GM23338 (cell line): ENCODE results near the gene IL10. TPM values are rescaled to one million over a fixed set of nuclear protein-coding genes. Genes with fewer than 3 reads are reported as not detected.

Experiments
- ATAC-seq: fragments of 200-7000 bp; cut with Tn5 transposase; 3 replicates; pipeline ENCODE4 v1.9.1; 2020
- DNase-seq: peaks from one replicate; pipeline ENCODE4 v3.0.0-alpha.2; 2015; ENCODE audit warnings: low spot score
- H2AFZ ChIP-seq: fragments of 200-600 bp; sonication (generic); 2 replicates; pipeline ENCODE4 v1.8.0; 2016; ENCODE audit warnings: antibody characterized with exemption, mild to moderate bottlenecking, moderate library complexity
- H3F3A ChIP-seq: fragments of 200-600 bp; sonication (generic); replicated peaks from 2 replicates; pipeline ENCODE4 v1.8.0; 2017; ENCODE audit warnings: antibody characterized with exemption, mixed run types, low read depth
- H3K27ac ChIP-seq: fragments of 200-600 bp; sonication (generic); 2 replicates; pipeline ENCODE4 v1.6.1; 2016; ENCODE audit warnings: low read depth
- H3K27me3 ChIP-seq: fragments of 200-600 bp; sonication (generic); 2 replicates; pipeline ENCODE4 v1.8.0; 2016; ENCODE audit warnings: mild to moderate bottlenecking, mixed run types, moderate library complexity; ENCODE audit not compliant: insufficient read depth
- H3K36me3 ChIP-seq: fragments of 200-600 bp; sonication (generic); 2 replicates; pipeline ENCODE4 v1.8.0; 2016; ENCODE audit warnings: mild to moderate bottlenecking; ENCODE audit not compliant: insufficient read depth
- H3K4me1 ChIP-seq: fragments of 200-600 bp; sonication (generic); 2 replicates; pipeline ENCODE4 v1.8.0; 2016; ENCODE audit warnings: mild to moderate bottlenecking, moderate library complexity; ENCODE audit not compliant: insufficient read depth
- H3K4me2 ChIP-seq: fragments of 200-600 bp; sonication (generic); 2 replicates; pipeline ENCODE4 v1.7.1; 2017; ENCODE audit warnings: mixed run types
- H3K4me3 ChIP-seq: fragments of 200-600 bp; sonication (generic); 2 replicates; pipeline ENCODE4 v1.6.1; 2016; ENCODE audit warnings: mixed run types
- H3K79me2 ChIP-seq: fragments of 200-600 bp; sonication (generic); replicated peaks from 2 replicates; pipeline ENCODE4 v1.8.0; 2017; ENCODE audit warnings: mild to moderate bottlenecking; ENCODE audit not compliant: insufficient read depth
- H3K9me2 ChIP-seq: fragments of 200-600 bp; sonication (generic); 2 replicates; pipeline ENCODE4 v1.8.0; 2017; ENCODE audit not compliant: insufficient read depth
- H4K20me1 ChIP-seq: fragments of 200-600 bp; sonication (generic); replicated peaks from 2 replicates; pipeline ENCODE4 v1.8.0; 2017; ENCODE audit warnings: mild to moderate bottlenecking; ENCODE audit not compliant: insufficient read depth
- H3K27ac Mint-ChIP-seq: 2 replicates; pipeline ENCODE4 v1.8.0; 2020; ENCODE audit warnings: inconsistent platforms, mild to moderate bottlenecking, moderate library complexity, mixed read lengths
- H3K27me3 Mint-ChIP-seq: 3 replicates; pipeline ENCODE4 v1.8.0; 2022; ENCODE audit warnings: low read depth, mild to moderate bottlenecking, moderate library complexity, mixed read lengths, inconsistent platforms; ENCODE audit not compliant: insufficient read depth, poor library complexity
- H3K36me3 Mint-ChIP-seq: 3 replicates; pipeline ENCODE4 v1.8.0; 2021; ENCODE audit warnings: low read depth, mild to moderate bottlenecking, inconsistent platforms, moderate library complexity, mixed read lengths
- H3K4me1 Mint-ChIP-seq: 3 replicates; pipeline ENCODE4 v1.8.0; 2020; ENCODE audit warnings: mild to moderate bottlenecking, inconsistent platforms, mixed read lengths
- H3K4me3 Mint-ChIP-seq: 3 replicates; pipeline ENCODE4 v1.8.0; 2021; ENCODE audit warnings: moderate library complexity, mild to moderate bottlenecking, inconsistent platforms, mixed read lengths
- H3K9me3 Mint-ChIP-seq: 3 replicates; pipeline ENCODE4 v1.8.0; 2020; ENCODE audit warnings: moderate library complexity, mild to moderate bottlenecking, inconsistent platforms, mixed read lengths
- CREB1 ChIP-seq: fragments of 250-450 bp; sonication (Bioruptor Pico); IDR thresholded peaks from 2 replicates; pipeline ENCODE4 v1.5.0; 2020; ENCODE audit warnings: low read depth, mild to moderate bottlenecking, moderate library complexity
- EZH2 ChIP-seq: fragments of 200-600 bp; sonication (generic); IDR thresholded peaks from one replicate; pipeline ENCODE4 v1.8.0; 2017; ENCODE audit warnings: antibody characterized with exemption, mild to moderate bottlenecking, low read depth; ENCODE audit not compliant: unreplicated experiment
- EZH2phosphoT487 ChIP-seq: fragments of 200-600 bp; sonication (generic); IDR thresholded peaks from one replicate; pipeline ENCODE4 v1.8.1; 2018; ENCODE audit warnings: antibody characterized with exemption; ENCODE audit not compliant: unreplicated experiment
- JUNB ChIP-seq: IDR thresholded peaks from one replicate; pipeline ENCODE4 v1.6.1; 2016; ENCODE audit warnings: antibody characterized with exemption; ENCODE audit not compliant: unreplicated experiment
- NANOG ChIP-seq: IDR thresholded peaks from 2 replicates; pipeline ENCODE4 v1.6.1; 2016; ENCODE audit warnings: antibody characterized with exemption, borderline replicate concordance
- POLR2AphosphoS5 ChIP-seq: IDR thresholded peaks from 2 replicates; pipeline ENCODE4 v1.6.1; 2016; ENCODE audit warnings: antibody characterized with exemption, low read depth
- STAT1 ChIP-seq: IDR thresholded peaks from one replicate; pipeline ENCODE4 v1.6.1; 2016; ENCODE audit warnings: antibody characterized with exemption; ENCODE audit not compliant: unreplicated experiment
- ZNF114 ChIP-seq: fragments of 250-450 bp; sonication (Bioruptor Pico); IDR thresholded peaks from 2 replicates; pipeline ENCODE4 v1.5.0; 2020; ENCODE audit warnings: mild to moderate bottlenecking, moderate library complexity
- ZNF331 ChIP-seq: fragments of 250-450 bp; sonication (Bioruptor Pico); IDR thresholded peaks from 2 replicates; pipeline ENCODE4 v1.5.0; 2020; ENCODE audit warnings: low read depth, mild to moderate bottlenecking, moderate library complexity
- polyA plus RNA-seq: library from polyadenylated mRNA; unstranded; fragments of >200 nt; fragmentation: Nextera tagmentation; extraction: Ambion mirVana; gene quantifications from 2 replicates; pipeline ENCODE4 v1.2.1, GENCODE V29; 2016
- total RNA-seq: library from RNA; depleted of rRNA; stranded (reverse); fragments of >200 nt; shearing (Covaris generic); gene quantifications from 2 replicates; pipeline ENCODE4 v1.2.3, GENCODE V29; 2014
- TF ChIP-seq, protein P1 (sequence below): IDR thresholded peaks from 2 replicates; pipeline ENCODE4 v1.6.1; 2016; ENCODE audit warnings: antibody characterized with exemption
- TF ChIP-seq, protein P2 (sequence below): fragments of 250-450 bp; sonication (Bioruptor Pico); IDR thresholded peaks from 2 replicates; pipeline ENCODE4 v1.5.0; 2020; ENCODE audit warnings: mild to moderate bottlenecking, moderate library complexity
- TF ChIP-seq, protein P3 (sequence below): IDR thresholded peaks from one replicate; pipeline ENCODE4 v1.6.1; 2018; ENCODE audit warnings: antibody characterized with exemption; ENCODE audit not compliant: unreplicated experiment
- TF ChIP-seq, protein P4 (sequence below), 2 experiments: fragments of 200-600 bp in 1 of 2; sonication (generic) in 1 of 2; conservative IDR thresholded peaks; 2 replicates each; pipeline versions ENCODE4 v1.5.1 to v1.6.1; 2016 to 2017; ENCODE audit warnings: antibody characterized with exemption in 2 of 2, low read depth in 2 of 2, mild to moderate bottlenecking in 2 of 2, moderate library complexity in 1 of 2

The IL10 gene
- total and polyA plus RNA-seq, 2 experiments from 2014 or later: not detected

DNA sequence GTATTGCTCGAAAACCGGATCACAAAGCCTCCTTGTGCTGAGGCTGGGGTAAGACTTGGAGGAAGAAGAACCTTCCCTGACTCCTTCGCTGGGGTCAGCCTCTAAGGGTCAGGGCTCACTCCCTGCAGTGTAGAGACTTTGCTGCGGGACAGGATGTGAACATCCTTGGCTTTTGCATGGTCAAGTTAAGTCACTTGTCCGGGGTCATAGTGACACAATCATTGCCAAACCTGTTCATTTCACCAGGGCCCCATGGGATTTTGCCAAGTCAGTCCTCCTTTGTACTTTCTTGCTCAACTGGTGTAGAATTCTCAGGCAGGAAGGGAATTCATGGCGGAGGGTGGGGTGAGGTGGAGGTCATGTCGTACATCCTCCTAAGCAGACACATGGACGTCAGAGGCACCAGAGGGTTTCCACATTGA, 24.7 kb upstream of the IL10 start:
- DNase-seq (no peak), ATAC-seq (no peak)
- Histone ChIP-seq H3K9me2 (no peaks in the 10 kb centered on the region), H3K4me3 (no peak overlapping the region), H3K79me2 (no peaks in the 10 kb centered on the region), H3K36me3 (no peaks in the 10 kb centered on the region), H3K4me2 (no peak overlapping the region), H2AFZ (no peak overlapping the region), H4K20me1 (no peaks in the 10 kb centered on the region; the same call in 1 of the 2 replicates), H3K27ac (no peak overlapping the region), H3K4me1 (no peaks in the 10 kb centered on the region), H3F3A (no peaks in the 10 kb centered on the region), H3K27me3 (no peaks in the 10 kb centered on the region)
- H3K4me1 Mint-ChIP-seq: no peaks in the 10 kb centered on the region; the same call in 2 of the 3 replicates
- H3K36me3 Mint-ChIP-seq: no peaks in the 10 kb centered on the region
- H3K4me3 Mint-ChIP-seq: no peak overlapping the region
- no peaks in the 10 kb centered on the region for H3K9me3 Mint-ChIP-seq
- TF ChIP-seq JUNB (no peak), POLR2AphosphoS5 (no peak), EZH2 (no peak), CREB1 (CRISPR knock-in tag) (no peak), STAT1 (no peak), NANOG (no peak), EZH2phosphoT487 (no peak), ZNF114 (no peak), ZNF331 (no peak)
- TF ChIP-seq, protein P1, sequence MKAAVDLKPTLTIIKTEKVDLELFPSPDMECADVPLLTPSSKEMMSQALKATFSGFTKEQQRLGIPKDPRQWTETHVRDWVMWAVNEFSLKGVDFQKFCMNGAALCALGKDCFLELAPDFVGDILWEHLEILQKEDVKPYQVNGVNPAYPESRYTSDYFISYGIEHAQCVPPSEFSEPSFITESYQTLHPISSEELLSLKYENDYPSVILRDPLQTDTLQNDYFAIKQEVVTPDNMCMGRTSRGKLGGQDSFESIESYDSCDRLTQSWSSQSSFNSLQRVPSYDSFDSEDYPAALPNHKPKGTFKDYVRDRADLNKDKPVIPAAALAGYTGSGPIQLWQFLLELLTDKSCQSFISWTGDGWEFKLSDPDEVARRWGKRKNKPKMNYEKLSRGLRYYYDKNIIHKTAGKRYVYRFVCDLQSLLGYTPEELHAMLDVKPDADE: no peak
- TF ChIP-seq, protein P2, sequence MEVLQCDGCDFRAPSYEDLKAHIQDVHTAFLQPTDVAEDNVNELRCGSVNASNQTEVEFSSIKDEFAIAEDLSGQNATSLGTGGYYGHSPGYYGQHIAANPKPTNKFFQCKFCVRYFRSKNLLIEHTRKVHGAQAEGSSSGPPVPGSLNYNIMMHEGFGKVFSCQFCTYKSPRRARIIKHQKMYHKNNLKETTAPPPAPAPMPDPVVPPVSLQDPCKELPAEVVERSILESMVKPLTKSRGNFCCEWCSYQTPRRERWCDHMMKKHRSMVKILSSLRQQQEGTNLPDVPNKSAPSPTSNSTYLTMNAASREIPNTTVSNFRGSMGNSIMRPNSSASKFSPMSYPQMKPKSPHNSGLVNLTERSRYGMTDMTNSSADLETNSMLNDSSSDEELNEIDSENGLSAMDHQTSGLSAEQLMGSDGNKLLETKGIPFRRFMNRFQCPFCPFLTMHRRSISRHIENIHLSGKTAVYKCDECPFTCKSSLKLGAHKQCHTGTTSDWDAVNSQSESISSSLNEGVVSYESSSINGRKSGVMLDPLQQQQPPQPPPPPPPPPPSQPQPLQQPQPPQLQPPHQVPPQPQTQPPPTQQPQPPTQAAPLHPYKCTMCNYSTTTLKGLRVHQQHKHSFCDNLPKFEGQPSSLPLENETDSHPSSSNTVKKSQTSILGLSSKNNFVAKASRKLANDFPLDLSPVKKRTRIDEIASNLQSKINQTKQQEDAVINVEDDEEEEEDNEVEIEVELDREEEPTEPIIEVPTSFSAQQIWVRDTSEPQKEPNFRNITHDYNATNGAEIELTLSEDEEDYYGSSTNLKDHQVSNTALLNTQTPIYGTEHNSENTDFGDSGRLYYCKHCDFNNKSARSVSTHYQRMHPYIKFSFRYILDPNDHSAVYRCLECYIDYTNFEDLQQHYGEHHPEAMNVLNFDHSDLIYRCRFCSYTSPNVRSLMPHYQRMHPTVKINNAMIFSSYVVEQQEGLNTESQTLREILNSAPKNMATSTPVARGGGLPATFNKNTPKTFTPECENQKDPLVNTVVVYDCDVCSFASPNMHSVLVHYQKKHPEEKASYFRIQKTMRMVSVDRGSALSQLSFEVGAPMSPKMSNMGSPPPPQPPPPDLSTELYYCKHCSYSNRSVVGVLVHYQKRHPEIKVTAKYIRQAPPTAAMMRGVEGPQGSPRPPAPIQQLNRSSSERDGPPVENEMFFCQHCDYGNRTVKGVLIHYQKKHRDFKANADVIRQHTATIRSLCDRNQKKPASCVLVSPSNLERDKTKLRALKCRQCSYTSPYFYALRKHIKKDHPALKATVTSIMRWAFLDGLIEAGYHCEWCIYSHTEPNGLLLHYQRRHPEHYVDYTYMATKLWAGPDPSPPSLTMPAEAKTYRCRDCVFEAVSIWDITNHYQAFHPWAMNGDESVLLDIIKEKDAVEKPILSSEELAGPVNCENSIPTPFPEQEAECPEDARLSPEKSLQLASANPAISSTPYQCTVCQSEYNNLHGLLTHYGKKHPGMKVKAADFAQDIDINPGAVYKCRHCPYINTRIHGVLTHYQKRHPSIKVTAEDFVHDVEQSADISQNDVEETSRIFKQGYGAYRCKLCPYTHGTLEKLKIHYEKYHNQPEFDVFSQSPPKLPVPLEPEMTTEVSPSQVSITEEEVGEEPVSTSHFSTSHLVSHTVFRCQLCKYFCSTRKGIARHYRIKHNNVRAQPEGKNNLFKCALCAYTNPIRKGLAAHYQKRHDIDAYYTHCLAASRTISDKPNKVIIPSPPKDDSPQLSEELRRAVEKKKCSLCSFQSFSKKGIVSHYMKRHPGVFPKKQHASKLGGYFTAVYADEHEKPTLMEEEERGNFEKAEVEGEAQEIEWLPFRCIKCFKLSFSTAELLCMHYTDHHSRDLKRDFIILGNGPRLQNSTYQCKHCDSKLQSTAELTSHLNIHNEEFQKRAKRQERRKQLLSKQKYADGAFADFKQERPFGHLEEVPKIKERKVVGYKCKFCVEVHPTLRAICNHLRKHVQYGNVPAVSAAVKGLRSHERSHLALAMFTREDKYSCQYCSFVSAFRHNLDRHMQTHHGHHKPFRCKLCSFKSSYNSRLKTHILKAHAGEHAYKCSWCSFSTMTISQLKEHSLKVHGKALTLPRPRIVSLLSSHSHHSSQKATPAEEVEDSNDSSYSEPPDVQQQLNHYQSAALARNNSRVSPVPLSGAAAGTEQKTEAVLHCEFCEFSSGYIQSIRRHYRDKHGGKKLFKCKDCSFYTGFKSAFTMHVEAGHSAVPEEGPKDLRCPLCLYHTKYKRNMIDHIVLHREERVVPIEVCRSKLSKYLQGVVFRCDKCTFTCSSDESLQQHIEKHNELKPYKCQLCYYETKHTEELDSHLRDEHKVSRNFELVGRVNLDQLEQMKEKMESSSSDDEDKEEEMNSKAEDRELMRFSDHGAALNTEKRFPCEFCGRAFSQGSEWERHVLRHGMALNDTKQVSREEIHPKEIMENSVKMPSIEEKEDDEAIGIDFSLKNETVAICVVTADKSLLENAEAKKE (CRISPR knock-in tag): no peak
- TF ChIP-seq, protein P3, sequence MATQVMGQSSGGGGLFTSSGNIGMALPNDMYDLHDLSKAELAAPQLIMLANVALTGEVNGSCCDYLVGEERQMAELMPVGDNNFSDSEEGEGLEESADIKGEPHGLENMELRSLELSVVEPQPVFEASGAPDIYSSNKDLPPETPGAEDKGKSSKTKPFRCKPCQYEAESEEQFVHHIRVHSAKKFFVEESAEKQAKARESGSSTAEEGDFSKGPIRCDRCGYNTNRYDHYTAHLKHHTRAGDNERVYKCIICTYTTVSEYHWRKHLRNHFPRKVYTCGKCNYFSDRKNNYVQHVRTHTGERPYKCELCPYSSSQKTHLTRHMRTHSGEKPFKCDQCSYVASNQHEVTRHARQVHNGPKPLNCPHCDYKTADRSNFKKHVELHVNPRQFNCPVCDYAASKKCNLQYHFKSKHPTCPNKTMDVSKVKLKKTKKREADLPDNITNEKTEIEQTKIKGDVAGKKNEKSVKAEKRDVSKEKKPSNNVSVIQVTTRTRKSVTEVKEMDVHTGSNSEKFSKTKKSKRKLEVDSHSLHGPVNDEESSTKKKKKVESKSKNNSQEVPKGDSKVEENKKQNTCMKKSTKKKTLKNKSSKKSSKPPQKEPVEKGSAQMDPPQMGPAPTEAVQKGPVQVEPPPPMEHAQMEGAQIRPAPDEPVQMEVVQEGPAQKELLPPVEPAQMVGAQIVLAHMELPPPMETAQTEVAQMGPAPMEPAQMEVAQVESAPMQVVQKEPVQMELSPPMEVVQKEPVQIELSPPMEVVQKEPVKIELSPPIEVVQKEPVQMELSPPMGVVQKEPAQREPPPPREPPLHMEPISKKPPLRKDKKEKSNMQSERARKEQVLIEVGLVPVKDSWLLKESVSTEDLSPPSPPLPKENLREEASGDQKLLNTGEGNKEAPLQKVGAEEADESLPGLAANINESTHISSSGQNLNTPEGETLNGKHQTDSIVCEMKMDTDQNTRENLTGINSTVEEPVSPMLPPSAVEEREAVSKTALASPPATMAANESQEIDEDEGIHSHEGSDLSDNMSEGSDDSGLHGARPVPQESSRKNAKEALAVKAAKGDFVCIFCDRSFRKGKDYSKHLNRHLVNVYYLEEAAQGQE: no peak
- TF ChIP-seq, protein P4, sequence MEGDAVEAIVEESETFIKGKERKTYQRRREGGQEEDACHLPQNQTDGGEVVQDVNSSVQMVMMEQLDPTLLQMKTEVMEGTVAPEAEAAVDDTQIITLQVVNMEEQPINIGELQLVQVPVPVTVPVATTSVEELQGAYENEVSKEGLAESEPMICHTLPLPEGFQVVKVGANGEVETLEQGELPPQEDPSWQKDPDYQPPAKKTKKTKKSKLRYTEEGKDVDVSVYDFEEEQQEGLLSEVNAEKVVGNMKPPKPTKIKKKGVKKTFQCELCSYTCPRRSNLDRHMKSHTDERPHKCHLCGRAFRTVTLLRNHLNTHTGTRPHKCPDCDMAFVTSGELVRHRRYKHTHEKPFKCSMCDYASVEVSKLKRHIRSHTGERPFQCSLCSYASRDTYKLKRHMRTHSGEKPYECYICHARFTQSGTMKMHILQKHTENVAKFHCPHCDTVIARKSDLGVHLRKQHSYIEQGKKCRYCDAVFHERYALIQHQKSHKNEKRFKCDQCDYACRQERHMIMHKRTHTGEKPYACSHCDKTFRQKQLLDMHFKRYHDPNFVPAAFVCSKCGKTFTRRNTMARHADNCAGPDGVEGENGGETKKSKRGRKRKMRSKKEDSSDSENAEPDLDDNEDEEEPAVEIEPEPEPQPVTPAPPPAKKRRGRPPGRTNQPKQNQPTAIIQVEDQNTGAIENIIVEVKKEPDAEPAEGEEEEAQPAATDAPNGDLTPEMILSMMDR (conservative IDR thresholded peaks at IDR 0.05; ENCODE audit: low read depth in 2 of 2): no peak
- H3K27ac Mint-ChIP-seq: no peak overlapping the region
- peaks cover 6% of the 10 kb centered on the region for H3K27me3 Mint-ChIP-seq
